GM21367 (cell line): ENCODE data around the gene TXNDC2.
A peak's percentile ranks its signal among the peaks of the same experiment; 100 is the strongest.

ENCODE experiments used
- ATAC-seq: cut with Tn5 transposase; IDR thresholded peaks from one replicate; pipeline ENCODE4 v1.9.1; 2021; ENCODE audit not compliant: unreplicated experiment

TXNDC2 gene

DNA sequence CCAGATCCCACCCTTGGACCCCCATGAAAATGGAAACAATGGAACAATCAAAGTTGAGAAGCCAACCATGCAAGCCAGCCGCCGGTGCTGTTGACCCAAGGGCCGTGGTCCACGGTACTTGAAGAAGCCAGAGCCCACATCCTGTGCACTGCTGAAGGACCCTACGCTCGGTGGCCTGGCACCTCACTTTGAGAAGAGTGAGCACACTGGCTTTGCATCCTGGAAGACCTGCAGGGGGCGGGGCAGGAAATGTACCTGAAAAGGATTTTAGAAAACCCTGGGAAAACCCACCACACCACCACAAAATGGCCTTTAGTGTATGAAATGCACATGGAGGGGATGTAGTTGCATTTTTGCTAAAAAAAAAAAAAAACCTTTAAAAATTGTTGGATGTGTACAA, 26.5 kb upstream of the TXNDC2 start:
- ATAC-seq, result no peak

DNA sequence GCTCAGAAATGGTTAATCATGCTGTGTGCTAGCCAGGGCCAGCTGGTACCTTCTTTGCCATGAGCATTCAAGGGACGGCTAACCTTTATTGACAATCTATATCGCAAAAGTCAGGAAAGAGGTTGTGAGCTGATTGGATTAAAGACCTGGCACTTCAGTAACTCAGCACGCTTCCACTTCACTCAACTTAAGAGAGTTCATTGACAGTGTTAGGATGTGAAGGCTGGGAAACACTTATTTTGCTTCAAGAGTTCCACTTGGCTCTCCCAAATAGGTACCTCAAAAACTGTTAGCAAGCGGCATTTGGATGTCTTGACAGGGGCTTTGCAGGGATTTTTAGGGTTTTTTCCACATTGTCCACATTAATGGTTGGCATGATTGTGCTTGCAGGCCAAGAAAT, 25.1 kb upstream of the TXNDC2 start:
- no peak for ATAC-seq

DNA sequence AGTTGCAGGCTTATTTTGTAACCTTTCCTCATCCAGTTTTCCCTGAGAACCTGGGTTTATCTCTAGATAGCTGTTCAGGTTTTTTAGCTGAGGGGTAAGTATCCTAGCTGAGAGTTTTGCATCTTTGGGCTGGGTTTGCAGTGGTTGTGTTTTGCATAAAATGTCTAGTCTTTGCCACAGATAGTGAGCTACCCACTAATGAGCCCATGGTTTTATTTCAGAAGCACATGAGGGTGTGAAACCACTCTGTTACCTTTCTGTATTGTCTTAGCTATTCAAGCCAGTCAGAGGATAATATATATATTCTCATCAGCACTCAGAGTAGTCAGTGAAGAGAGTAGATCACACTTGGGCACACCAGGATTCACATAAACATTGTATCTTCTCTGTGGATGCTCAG, 24.6 kb upstream of the TXNDC2 start:
- ATAC-seq, result peak; percentile 80

DNA sequence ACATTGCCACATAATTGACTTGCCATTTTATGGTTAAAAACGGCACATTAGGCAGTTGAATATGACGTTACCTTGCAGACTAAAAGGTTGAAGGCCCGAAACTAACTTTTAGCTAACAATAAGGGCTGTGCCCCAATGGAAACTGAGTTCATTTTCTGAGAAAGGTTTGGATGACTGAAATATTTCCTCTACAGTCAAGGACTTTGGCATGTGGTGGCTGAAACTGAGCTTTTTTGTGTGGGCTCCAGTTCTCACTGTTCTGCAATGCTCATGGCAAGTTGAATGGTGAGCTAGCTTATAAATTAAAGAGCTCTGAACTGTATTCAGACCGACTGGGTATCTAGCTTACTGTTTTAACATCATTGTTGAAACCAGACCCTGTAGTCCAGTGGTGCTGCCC, 23.8 kb upstream of the TXNDC2 start:
- no peak for ATAC-seq

DNA sequence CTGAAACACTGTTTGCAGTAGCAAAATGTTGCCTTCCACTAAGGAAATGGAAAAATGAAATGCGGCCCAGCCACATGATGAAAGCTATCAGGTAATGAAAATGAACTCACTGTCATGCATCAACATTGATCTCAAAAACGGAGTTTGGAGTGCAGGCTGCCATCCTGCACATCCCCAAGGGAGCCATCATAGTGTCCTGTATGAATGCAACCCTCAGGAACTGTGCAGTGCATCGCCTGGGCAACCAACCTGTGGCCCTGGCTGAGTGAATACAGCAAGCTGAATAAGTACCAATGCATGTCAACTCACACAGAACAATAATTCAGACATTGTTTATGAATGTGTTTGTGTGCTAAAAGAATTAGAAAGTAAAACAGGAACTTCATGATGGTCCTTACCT, 23.1 kb upstream of the TXNDC2 start:
- no peak for ATAC-seq

DNA sequence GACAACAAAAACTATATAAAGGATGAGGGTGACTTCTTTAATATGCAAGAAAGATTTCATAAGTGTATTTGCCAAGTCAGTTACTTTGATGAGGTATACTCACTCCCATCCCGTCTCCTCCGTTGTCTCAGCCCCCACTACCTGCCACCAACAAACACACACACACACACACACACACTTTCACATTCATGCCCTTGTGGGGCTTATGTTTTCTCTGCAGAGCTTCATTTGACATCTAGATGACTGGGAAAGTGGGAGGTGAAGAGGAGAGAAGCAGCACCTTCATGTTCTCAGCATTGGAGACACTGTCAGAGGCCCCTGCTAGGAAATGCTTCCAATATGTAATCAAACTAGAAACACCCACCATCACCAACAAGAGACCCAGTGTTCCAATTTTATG, 22.5 kb upstream of the TXNDC2 start:
- ATAC-seq, result no peak

DNA sequence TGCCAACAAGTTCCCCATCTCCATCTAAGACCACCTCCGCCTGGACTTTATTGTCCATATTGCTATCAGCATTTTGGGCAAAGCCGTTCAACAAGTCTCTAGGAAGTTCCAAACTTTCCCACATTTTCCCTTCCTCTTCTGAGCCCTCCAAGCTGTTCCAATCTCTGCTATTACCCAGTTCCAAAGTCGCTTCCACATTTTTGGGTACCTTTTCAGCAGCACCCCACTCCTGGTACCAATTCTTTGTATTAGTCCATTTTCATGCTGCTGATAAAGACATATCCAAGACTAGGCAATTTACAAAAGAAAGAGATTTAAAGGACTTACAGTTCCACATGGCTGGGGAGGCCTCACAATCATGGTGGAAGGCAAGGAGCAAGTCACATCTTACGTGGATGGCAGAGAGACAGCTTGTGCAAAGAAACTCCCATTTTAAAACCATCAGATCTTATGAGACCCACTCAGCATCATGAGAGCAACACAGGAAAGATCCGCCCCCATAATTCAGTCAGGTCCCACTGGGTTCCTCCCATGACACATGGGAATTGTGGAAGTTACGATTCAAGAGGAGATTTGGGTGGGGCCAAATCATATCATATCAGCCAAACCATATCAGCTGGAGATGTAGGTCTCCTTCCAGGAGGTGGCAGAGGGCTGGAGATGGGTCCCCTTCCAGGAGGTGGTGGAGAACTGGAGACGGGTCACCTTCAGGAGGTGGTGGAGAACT, 19.8 kb upstream of the TXNDC2 start:
- no peak for ATAC-seq

DNA sequence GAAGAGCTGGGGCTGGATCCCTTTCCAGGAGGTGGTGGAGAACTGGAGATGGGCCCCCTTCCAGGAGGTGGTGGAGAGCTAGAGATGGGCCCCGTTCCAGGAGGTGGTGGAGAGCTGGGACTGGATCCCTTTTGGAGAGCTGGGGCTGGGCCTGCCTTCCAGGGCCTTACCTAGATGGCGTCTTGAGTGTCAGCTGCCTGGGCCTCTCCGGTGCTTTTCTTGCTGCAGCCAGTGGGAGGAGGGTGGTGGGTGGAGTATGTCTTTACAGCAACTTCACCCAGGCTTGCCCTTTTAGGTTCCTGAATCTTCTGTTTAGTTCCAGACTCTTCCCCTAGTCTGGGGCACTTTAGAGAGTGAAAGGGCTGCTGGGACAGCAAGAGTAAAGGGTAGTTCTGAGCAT, 19.1 kb upstream of the TXNDC2 start:
- no peak for ATAC-seq

DNA sequence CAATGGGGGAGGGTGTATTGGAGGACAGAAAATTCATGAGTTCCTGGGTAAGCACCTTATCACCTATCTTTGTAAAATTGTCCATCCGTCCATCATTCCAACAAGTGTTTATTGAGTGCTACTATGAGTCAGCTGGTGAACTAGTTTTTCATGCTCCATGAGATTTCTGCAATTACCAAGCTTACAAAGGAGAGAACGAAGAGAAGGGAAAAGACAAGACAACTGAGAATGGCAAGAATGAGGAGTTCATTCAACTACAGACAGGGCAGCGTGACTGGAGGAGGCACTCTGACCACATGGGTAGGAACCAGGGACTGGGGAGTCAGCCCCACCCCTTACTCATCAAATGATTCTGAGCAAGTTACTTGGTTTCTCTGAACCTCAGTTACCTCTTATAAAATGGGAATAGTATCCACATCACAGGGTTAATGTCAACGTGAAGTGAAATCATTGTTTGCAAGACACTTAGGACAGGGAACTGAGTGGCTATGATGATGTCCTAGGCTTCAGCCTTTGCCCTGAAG, 18.6 kb upstream of the TXNDC2 start:
- ATAC-seq, result no peak

DNA sequence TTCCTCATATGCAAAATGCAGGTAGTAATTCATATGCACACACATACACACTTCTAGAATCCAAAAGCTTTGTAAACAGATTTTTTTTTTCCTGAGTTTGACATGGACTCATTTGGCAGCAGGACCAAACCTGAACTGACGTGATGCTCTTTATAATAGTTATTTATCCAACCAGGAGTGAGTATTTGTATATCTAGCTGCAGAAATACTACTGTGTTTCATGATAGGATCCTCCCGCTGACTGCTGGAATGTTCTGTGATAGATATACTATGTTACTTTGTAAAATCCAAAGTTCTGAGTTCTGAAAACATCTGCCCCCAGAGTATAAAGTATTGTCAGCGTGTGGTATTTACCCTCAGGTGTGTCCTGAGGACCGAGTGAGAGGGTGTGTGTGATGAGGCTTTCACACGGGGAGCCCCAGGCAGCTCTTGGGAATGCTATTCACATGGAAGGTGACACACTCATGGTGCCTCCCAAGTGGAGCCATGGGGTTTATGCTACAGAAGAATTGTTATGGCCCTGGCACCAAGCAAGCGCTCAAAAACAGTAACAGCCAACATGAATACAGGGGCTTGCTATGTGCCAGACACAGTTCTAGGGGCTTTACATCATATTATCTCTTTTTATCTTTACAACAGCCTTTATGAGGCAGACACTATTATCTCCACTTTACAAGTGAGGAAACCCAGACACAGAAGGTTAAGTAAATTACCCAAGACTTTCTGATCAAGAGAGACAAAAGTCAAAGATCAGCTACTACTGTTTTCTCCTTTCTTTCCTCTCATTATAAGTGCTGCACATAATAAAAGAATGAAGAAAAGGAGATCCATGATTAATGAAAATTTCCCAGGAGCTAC, 16.7 kb upstream of the TXNDC2 start:
- ATAC-seq, result no peak

DNA sequence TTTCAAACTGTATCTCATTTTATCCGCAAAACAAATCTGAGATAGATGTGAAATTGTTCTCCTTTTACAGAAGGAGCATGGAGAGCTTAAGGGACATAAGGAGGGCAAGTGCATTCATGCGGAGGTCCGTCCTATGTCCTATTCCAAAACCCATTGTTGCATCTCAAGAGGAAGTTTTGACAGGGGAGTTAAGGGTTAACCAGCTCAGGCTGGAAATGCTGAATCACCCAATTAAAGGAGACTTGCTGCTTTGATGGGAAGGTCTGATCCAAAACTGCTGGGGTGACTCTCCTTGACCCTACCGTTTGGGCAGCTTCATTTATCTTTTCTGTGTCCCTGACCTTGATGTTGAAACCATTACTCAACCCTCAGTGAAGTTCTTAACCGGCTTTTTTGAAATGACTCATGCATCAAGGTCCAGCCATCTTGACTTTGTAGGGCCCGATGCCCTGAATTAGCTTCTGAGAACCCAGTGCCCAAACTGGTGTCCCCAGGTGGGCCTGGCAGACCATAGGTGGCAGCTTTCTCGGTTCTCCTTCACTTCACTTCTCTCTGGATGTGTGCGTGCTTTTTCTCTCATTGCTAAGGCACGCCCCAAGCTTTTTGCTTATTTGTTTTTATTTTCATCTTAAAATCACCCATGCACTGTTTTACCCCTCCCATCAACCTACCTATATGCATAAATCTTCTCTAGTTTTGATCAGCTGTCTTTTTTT, 15.9 kb upstream of the TXNDC2 start:
- ATAC-seq, result no peak

DNA sequence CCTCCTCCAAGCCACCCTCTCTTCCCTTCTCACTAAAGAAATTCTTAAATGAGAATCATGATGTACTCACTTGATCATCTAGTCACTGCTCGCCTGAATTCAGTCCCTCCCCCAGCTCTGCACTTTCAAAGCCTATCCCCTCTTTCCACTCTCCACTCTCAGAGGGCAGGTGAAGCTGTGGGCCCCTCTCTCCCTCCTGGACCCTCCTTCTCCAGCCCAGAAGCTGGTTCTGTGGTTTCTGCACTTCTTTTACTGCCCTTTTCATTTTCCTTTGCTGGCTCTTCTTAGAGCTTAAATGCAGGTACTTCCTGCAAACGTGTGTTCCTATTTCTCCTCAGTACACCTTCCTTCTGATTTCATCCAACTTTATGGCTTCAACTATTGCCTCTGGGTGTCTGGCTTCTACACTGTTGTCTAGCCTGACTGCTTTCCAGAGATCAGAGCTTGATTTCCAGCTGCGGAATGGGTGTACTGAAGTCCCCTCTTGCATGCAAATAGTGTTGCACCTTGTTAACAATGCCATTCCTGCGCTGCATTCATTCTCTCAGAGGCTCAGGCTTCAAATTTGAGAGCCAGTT, 15.3 kb upstream of the TXNDC2 start:
- ATAC-seq, result no peak

DNA sequence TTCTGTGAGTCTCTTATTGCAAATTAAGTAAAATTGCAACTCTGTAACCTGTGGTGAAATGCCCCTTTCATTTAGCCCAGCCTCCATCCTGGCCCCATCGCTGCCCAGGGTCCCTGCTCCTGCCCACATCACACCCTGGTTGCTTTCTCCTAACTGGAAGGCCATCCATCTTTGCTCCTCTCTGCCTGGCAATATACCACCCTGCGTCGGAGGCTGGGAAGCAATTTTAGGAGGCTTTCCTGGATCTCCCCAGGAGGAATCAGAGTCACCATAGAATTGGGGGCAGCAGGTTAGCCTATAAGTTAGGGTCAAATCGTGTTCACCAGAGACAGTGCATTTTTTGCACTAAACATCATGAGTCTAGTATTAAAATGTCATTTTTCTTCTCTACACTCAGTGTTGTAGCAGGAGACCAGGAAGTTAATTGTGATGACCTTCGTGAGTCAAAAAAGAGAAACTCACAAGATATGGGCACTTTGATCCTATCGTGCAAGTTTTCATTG, 14.5 kb upstream of the TXNDC2 start:
- ATAC-seq, result no peak

DNA sequence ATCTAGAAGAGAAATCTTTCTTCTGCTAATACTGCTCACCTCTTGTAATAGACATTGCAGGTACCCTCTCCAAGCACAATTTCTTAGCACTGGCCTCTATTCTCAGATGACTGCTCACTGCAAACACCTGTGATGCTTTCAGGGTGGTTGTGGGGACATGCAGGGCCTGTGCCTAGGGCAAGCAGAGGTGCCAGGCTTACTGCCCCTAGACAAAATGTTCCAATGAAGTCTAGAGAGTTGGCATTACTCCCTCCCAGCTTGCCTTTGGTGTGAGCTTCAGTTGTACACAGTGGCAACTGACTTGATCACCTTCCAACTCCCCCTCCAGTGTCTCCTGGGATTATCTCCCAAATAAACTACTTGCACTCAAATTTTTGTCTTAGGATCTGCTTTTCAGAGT, 12.9 kb upstream of the TXNDC2 start:
- ATAC-seq, result no peak

DNA sequence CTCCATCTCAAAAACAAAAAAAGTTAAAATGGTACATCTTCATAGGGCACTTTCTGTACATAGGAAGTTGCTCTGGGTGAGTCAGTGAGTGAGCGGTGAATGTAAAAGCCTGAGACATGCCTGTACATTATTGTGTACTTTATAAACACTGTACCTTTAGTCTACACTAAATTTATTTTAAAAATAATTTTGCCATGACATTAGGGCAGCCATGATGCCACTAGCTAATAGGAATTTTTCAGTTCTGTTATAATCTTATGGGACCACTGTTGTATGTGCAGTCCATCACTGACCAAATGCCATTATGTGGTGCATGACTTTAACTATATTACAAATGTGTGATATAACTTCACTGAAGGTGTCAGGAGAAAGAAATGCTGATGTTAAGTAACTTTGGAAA, 11.0 kb upstream of the TXNDC2 start:
- no peak for ATAC-seq

DNA sequence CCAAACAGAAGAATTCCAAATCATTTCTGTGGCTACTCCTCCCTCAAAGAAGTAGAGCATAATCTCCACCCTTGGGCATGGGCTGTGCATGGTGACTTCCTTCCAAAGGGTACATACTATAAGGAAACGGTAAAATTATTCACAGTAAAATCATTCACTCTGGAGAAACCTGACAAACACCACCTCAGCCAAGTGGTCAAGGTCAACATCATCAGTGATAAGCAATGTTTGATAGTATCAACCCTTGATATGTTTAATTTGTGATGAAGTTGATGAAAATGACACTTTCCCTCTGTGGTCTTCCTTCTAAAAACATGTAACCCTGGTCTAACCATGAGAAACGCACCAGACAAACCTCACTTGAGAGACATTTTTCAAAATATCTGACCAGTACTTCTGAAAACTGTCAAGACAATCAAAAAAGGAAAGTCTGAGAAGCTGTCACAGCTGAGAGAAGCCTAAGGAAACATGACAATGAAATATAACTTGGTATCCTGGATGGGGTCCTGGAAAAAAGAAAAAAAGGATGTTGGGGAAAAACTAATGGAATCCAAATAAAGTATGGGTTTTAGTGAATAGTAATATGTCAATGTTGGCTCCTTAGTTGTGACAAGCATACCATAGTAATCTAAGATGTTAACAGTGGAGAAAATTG, 9.4 kb upstream of the TXNDC2 start:
- ATAC-seq, result no peak

DNA sequence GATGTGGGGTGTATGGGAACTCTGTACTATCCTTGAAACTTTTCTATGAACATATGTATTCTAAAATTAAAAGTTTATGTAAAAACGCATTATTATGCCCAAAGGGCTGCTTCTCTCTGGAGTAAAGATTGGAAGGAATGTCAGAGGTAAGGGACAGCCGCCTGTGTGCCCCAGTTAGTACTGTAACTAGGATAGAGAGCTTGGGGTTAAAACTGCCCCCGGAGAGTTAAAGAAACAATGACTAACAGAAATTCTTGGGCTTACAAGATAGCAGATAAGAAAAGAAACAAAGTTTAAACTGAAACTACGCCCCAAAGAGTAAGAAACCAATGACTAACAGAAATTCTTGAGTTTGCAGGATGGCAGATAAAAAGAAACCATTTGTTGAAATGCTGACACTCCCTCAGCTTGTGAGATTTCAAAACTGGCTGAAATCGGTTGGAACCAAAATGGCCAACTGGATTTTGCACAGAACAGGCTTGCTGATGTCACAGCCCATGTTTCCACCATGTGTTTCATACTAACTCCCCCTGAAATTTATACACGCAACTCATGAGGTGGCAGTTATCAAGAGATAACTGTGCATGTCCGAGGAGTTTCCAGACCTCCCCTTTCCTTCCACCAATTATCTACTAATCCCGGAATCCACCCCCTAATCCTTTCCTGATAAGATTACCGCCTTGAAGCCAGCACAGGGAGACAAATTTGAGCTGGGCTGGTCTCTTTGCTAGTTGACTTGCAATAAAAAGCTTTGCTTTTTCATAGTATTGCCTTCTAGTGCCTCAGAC, 8.7 kb upstream of the TXNDC2 start:
- no peak for ATAC-seq

DNA sequence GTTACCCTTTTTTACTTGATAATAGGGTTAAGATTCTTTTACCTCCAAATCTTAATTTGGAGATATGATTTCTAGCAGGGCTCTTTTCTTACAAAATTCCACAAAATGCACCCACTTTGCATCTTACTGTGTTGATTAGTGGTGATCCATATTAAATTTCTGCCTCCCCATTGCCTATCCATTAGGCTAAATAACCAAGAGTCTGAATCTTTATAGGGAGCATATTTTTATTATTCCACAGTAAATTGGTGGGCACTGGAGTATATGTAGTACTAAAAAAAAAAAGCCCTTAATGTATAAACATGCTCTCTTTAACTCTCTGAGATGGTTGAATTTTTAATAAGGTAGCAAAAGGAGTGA, 8.1 kb upstream of the TXNDC2 start:
- no peak for ATAC-seq

DNA sequence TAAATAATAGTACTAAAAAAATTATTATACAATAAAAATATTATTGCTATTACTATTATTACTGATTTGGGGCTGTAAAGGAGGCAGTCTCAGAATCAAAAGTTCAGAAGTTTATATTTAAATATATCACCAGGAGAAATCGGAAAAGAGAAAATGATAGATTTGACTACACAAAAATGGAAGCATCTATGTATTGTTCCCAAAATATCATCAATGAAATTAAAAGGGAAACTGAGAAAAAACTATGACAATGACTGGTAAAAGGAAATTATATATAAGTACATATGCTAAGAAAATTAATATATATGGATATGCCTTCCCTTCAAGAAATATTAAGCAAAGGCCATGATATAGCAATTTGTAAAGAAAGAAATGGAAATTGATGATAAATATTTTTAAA, 7.7 kb upstream of the TXNDC2 start:
- ATAC-seq, result no peak

DNA sequence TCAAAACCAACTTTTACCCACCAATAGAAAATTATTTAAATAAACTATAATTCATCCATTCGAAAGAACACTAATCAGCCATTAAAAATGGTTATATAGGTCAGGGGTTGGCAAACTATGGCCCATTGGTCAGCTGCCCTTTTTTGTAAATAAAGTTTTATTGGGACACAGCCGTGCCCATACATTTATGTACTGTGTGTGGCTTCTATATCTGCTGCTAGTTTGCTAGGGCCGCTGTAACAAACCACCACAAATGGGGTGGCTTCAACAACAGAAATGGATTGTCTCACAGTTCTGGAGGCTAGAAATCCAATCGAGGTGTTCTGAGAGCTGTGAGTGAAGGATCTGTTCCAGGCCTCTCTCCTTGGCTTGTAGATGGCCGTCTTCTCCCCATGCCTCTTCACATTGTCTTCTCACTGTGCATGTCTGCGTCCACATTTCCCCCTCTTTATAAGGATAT, 7.0 kb upstream of the TXNDC2 start:
- no peak for ATAC-seq
